HepG2 (cell line): ENCODE data around the gene ESR1. TPM values are rescaled to one million over a fixed set of nuclear protein-coding genes. Genes with fewer than 3 reads are reported as not detected.

Experiments
- ATAC-seq: fragments of 200-7000 bp; cut with Tn5 transposase; 3 replicates; pipeline ENCODE4 v1.9.1; 2020; ENCODE audit warnings: mild to moderate bottlenecking, moderate library complexity
- BruUV-seq: library from RNA; stranded (reverse); fragments of 400-500 nt; replicated peaks from 2 replicates; lab custom pipeline; 2021; lab: Mats Ljungman, UMichigan
- CTCF ChIA-PET: fragments of 300-600 bp; formaldehyde crosslinking; extraction: SDS; loops from one replicate; lab custom pipeline; 2021; ENCODE audit warnings: low total read pairs, inconsistent platforms, low intra/inter-chr PET ratio; lab: Yijun Ruan, JAX
- POLR2A ChIA-PET: fragments of 350-600 bp; sonication (Branson Sonifier 250); formaldehyde crosslinking; loops from one replicate; lab custom pipeline; 2020; ENCODE audit warnings: antibody characterized with exemption, inconsistent platforms; lab: Yijun Ruan, JAX
- DNase-seq: peaks from one replicate; pipeline ENCODE4 v3.0.0-alpha.2; 2015; ENCODE audit warnings: low spot score
- FAIRE-seq: peaks from 3 replicates; lab custom pipeline; 2011; peaks lifted over from hg19 to GRCh38; lab: Jason Lieb, UNC
- H2AFZ ChIP-seq: one replicate; pipeline ENCODE4 v1.6.1; 2011; ENCODE audit warnings: low read length, inconsistent platforms
- H3K27ac ChIP-seq: fragments of 300-600 bp; 3 replicates; pipeline ENCODE4 v1.8.0; 2011; ENCODE audit warnings: mixed run types, mild to moderate bottlenecking, mixed read lengths, low read length, inconsistent platforms; ENCODE audit not compliant: insufficient read depth; ENCODE audit errors: extremely low read length
- H3K27me3 ChIP-seq, 2 experiments: fragments of 200-600 bp in 1 of 2; 2 replicates in 1 of 2; 3 replicates in 1 of 2; pipeline versions ENCODE4 v1.6.0 to v1.8.0; 2011; ENCODE audit warnings: low read length in 2 of 2, mild to moderate bottlenecking in 2 of 2, moderate library complexity in 2 of 2, inconsistent platforms in 1 of 2; ENCODE audit not compliant: insufficient read depth in 2 of 2, control insufficient read depth in 1 of 2
- H3K36me3 ChIP-seq, 2 experiments: fragments of 200-600 bp in 1 of 2; replicated peaks in 1 of 2; 2 replicates in 1 of 2; 3 replicates in 1 of 2; pipeline versions ENCODE4 v1.5.1 to v1.8.0; 2011; ENCODE audit warnings: low read length in 2 of 2, inconsistent platforms in 1 of 2; ENCODE audit not compliant: insufficient read depth in 2 of 2, control insufficient read depth in 1 of 2
- H3K4me1 ChIP-seq: 2 replicates; pipeline ENCODE4 v1.5.1; 2012; ENCODE audit warnings: low read length, inconsistent platforms; ENCODE audit not compliant: insufficient read depth
- H3K4me2 ChIP-seq: 2 replicates; pipeline ENCODE4 v1.6.0; 2011; ENCODE audit warnings: low read depth, low read length, inconsistent platforms
- H3K4me3 ChIP-seq, 3 experiments: fragments of 200-600 bp in 1 of 3; sonication (generic), shearing (Covaris generic) in 1 of 3; replicated peaks in 1 of 3; 2 replicates each; pipeline ENCODE4 v1.5.1; 2011 to 2016; ENCODE audit warnings: low read length in 3 of 3, inconsistent platforms in 2 of 3, low read depth in 2 of 3, mild to moderate bottlenecking in 2 of 3, control low read depth in 1 of 3, mixed read lengths in 1 of 3; ENCODE audit not compliant: insufficient read depth in 1 of 3
- H3K79me2 ChIP-seq: one replicate; pipeline ENCODE4 v1.6.1; 2011; ENCODE audit warnings: low read length, inconsistent platforms; ENCODE audit not compliant: insufficient read depth
- H3K9ac ChIP-seq: 2 replicates; pipeline ENCODE4 v1.6.0; 2011; ENCODE audit warnings: mild to moderate bottlenecking, low read depth, low read length, inconsistent platforms; ENCODE audit not compliant: insufficient read depth
- H3K9me3 ChIP-seq: 2 replicates; pipeline ENCODE4 v1.5.1; 2012; ENCODE audit warnings: mild to moderate bottlenecking, low read length
- H4K20me1 ChIP-seq: 2 replicates; pipeline ENCODE4 v1.6.0; 2011; ENCODE audit warnings: inconsistent platforms, mild to moderate bottlenecking, low read length, moderate library complexity; ENCODE audit not compliant: insufficient read depth
- ARHGAP35 ChIP-seq: sonication (generic); formaldehyde crosslinking; IDR thresholded peaks from 2 replicates; pipeline ENCODE4 v1.9.0; 2022; ENCODE audit warnings: mild to moderate bottlenecking, inconsistent platforms, moderate library complexity, missing genetic modification reagents, borderline replicate concordance
- CTCF ChIP-seq: sonication (generic); formaldehyde crosslinking; IDR thresholded peaks from 2 replicates; pipeline ENCODE4 v1.5.0; 2020; ENCODE audit warnings: mild to moderate bottlenecking, missing genetic modification reagents, moderate library complexity
- ELK4 ChIP-seq: sonication (generic); formaldehyde crosslinking; IDR thresholded peaks from 2 replicates; pipeline ENCODE4 v1.9.0; 2021; ENCODE audit warnings: missing genetic modification reagents, borderline replicate concordance
- ERF ChIP-seq: IDR thresholded peaks from 2 replicates; pipeline ENCODE4 v1.6.1; 2018; ENCODE audit warnings: missing biosample characterization, missing genetic modification reagents
- ONECUT2 ChIP-seq: sonication (generic); formaldehyde crosslinking; IDR thresholded peaks from 2 replicates; pipeline ENCODE4 v1.4.0; 2020; ENCODE audit warnings: missing genetic modification reagents
- PBX3 ChIP-seq: sonication (generic); formaldehyde crosslinking; IDR thresholded peaks from 2 replicates; pipeline ENCODE4 v1.8.1; 2023; ENCODE audit warnings: missing genetic modification reagents, inconsistent platforms, borderline replicate concordance
- SAP130 ChIP-seq: IDR thresholded peaks from 2 replicates; pipeline ENCODE4 v1.6.1; 2016; ENCODE audit warnings: low read depth
- ZBTB10 ChIP-seq: sonication (generic); formaldehyde crosslinking; IDR thresholded peaks from 2 replicates; pipeline ENCODE4 v1.4.0; 2020; ENCODE audit warnings: missing genetic modification reagents, borderline replicate concordance
- WGBS: methylation state at CpG from one replicate; pipeline ENCODE4 v1.1.6; 2017; ENCODE audit warnings: low lambda C conversion rate; 5-methylcytosine and 5-hydroxymethylcytosine counted together
- in situ Hi-C: cut with HindIII; loops from 2 replicates; pipeline ENCODE4 v1.10.0; 2017; ENCODE audit warnings: low pct_unique_long_range_greater_than_20kb; ENCODE audit not compliant: extremely low pct_ligation_motif_present
- intact Hi-C: fragments of 100-400 bp; cut with micrococcal nuclease; formaldehyde crosslinking; loops from one replicate; pipeline ENCODE4 v1.10.0; 2022; ENCODE audit not compliant: unreplicated experiment
- polyA plus RNA-seq, 8 experiments: library from polyadenylated mRNA; depleted of rRNA in 3 of 8; stranded (reverse) in 7 of 8; unstranded in 1 of 8; fragments of >200 nt; fragmentation: Illumina TruSeq in 4 of 8; extraction: Trizol in 4 of 8; gene quantifications; 2 replicates each; pipeline versions ENCODE4 v1.2.1 to v1.2.3, GENCODE V29; 2011 to 2016; ENCODE audit warnings: low read depth in 4 of 8, missing spikeins in 1 of 8, mixed read lengths in 1 of 8; ENCODE audit not compliant: insufficient read depth in 1 of 8
- total RNA-seq, 5 experiments: library from RNA; depleted of rRNA; stranded (reverse); fragments of >200 nt; fragmentation: Illumina TruSeq; extraction: Trizol; gene quantifications; 2 replicates each; pipeline ENCODE4 v1.2.3, GENCODE V29; 2016; ENCODE audit warnings: low read depth in 1 of 5
- TF ChIP-seq, protein P1 (sequence below): IDR thresholded peaks from 2 replicates; pipeline ENCODE4 v1.6.1; 2016

Gene ESR1
- total and polyA plus RNA-seq, 2 of the 13 experiments (the other 11 are each of a cell fraction or from before 2014, with no cell fraction given) = not detected

- intact Hi-C loops = no loop called here
- Histone ChIP-seq H2AFZ (no peak overlapping the region), H3K4me2 (no peak overlapping the region), H3K4me1 (no peaks in the 10 kb centered on the region), H3K36me3 (no peaks in the 10 kb centered on the region), H3K4me3 (no peak overlapping the region), H3K9ac (no peak overlapping the region), H3K27me3 (no peaks in the 10 kb centered on the region), H3K79me2 (no peaks in the 10 kb centered on the region), H4K20me1 (no peaks in the 10 kb centered on the region), H3K9me3 (peaks cover 25% of the 10 kb centered on the region), H3K27ac (no peak overlapping the region)
- in situ Hi-C loops = no loop called here
- no TSS peak for BruUV-seq
- ChIA-PET POLR2A (no interaction called here), CTCF (no interaction called here)
- 0 out of 2 replicates have a peak, but pooled peaks have one; percentile 6 for TF ChIP-seq CTCF (CRISPR knock-in tag)
- TF ChIP-seq PBX3 (CRISPR knock-in tag) = no peak
- no peak for TF ChIP-seq ONECUT2 (CRISPR knock-in tag)
- FAIRE-seq = no peak
- whole genome bisulfite sequencing = 47% methylated on average over 7 of the region's 7 CpGs
- ATAC-seq = no peak; the same call in 2 of the 3 replicates
- no peak for DNase-seq
These were observed 271.3 kb downstream of the ESR1 start for GRCh38 chr6:152078804-152079203.

DNA sequence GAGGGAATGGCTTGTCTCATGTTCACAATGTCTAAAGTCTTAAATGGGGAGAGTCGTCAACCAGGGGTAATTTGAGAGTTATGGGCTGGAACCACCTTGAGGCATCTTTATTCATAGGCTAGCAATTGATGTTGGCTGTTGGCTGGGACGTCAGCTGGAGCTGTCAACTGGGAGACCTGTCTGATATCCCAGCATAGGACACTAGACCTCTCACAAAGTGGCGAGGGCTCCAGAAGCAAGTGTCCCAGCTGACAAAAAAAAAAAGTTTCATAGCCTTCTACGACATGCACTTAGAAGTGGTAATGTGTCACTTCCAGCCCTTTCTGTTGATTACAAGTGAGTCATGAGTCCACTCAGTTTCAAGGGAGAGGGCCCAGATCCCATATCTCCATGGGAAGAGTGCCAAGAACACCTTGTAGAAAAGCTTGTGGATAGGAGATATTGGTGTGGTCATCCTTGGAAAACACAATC is 278.0 kb downstream of the ESR1 start:
- POLR2A ChIA-PET = no interaction called here
- TF ChIP-seq ERF (CRISPR knock-in tag) (no peak), ELK4 (CRISPR knock-in tag) (no peak), ZBTB10 (CRISPR knock-in tag) (no peak), SAP130 (CRISPR knock-in tag) (no peak), ARHGAP35 (no peak)
- TF ChIP-seq, protein P1, sequence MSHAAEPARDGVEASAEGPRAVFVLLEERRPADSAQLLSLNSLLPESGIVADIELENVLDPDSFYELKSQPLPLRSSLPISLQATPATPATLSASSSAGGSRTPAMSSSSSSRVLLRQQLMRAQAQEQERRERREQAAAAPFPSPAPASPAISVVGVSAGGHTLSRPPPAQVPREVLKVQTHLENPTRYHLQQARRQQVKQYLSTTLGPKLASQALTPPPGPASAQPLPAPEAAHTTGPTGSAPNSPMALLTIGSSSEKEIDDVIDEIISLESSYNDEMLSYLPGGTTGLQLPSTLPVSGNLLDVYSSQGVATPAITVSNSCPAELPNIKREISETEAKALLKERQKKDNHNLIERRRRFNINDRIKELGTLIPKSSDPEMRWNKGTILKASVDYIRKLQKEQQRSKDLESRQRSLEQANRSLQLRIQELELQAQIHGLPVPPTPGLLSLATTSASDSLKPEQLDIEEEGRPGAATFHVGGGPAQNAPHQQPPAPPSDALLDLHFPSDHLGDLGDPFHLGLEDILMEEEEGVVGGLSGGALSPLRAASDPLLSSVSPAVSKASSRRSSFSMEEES (CRISPR knock-in tag) = no peak

More for the DNA sequence above, 278.0 kb downstream of the ESR1 start:
- peak; percentile 13 for DNase-seq
- Histone ChIP-seq H3K27me3 (no peaks in the 10 kb centered on the region), H3K4me1 (no peaks in the 10 kb centered on the region), H3K4me2 (no peak overlapping the region), H4K20me1 (no peaks in the 10 kb centered on the region), H3K9ac (no peak overlapping the region), H3K27ac (no peak overlapping the region), H3K9me3 (no peaks in the 10 kb centered on the region), H3K4me3 (no peak overlapping the region), H3K79me2 (no peaks in the 10 kb centered on the region), H3K36me3 (no peaks in the 10 kb centered on the region), H2AFZ (no peak overlapping the region)
- 1% methylated on average over 4 of the region's 4 CpGs for whole genome bisulfite sequencing
- BruUV-seq = no TSS peak
- CTCF ChIA-PET = no interaction called here
- no peak for FAIRE-seq
- intact Hi-C loops = loop anchor here (10.0 kb wide), 1 partner anchor 321 kb away; no protein-coding TSS in a partner anchor
- in situ Hi-C loops = no loop called here
- no peak for ATAC-seq
